ENCODE data around the gene SLC38A10.

DNA sequence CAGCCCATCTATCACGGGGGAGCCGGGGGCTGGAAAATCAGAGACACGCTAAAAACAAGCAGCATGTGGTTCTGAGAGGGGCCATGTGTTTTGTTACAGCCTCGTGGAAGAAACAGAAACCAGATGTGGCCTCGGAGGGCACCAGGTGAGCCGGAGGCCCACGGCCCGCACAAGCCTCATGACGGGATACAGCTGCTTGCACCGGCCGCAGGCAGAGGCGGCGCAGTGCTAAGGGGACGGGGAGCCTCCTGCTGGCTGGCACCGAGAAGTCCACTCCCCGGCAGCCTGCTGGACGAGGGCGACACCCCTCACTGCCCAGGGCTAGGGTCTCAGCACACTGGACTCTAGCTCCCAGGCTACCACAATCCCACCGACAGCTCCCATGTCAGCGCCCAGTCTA, 36.8 kb downstream of the SLC38A10 start:
- TF ChIP-seq CTCF (conservative IDR thresholded peaks at IDR 0.05; ENCODE audit: low read depth, low read length) (no peak), RFX5 (IDR thresholded peaks at IDR 0.05; ENCODE audit: low read depth, low read length) (no peak), FOS (IDR thresholded peaks at IDR 0.05; ENCODE audit: low read depth, low read length) (no peak), POLR2A (IDR thresholded peaks at IDR 0.05; ENCODE audit: low read depth, low read length) (no peak), BHLHE40 (IDR thresholded peaks at IDR 0.05; ENCODE audit: low read depth, low read length) (no peak), MAZ (IDR thresholded peaks at IDR 0.05; ENCODE audit: borderline replicate concordance, low read depth, low read length) (no peak), CEBPB (IDR thresholded peaks at IDR 0.05; ENCODE audit: low read depth, low read length) (no peak), MAFK (IDR thresholded peaks at IDR 0.05; ENCODE audit: low read depth, low read length) (no peak)

Data from IMR-90 (cell line).